ENCODE data around the gene TMEM86A.

TMEM86A gene

GRCh38 chr11:18700375-18700774, 1.8 kb downstream of the TMEM86A start:
- no peak for DNase-seq (ENCODE audit: low spot score)

- no peak for DNase-seq (ENCODE audit: low spot score)
Observed at GRCh38 chr11:18700872-18701271, 2.3 kb downstream of the TMEM86A start.

GRCh38 chr11:18701614-18702216, 3.1 kb downstream of the TMEM86A start:
- no peak for DNase-seq (ENCODE audit: low spot score)

GRCh38 chr11:18703001-18703763, 4.6 kb downstream of the TMEM86A start:
- DNase-seq (ENCODE audit: low spot score), result no peak

- no peak for DNase-seq (ENCODE audit: low spot score)
Observed at GRCh38 chr11:18704045-18704645, 5.6 kb downstream of the TMEM86A start.

GRCh38 chr11:18704698-18705097, 6.1 kb downstream of the TMEM86A start:
- DNase-seq (ENCODE audit: low spot score), result no peak

- no peak for DNase-seq (ENCODE audit: low spot score)
Observed at GRCh38 chr11:18705651-18706281, 7.2 kb downstream of the TMEM86A start.

- no peak for DNase-seq (ENCODE audit: low spot score)
Observed at GRCh38 chr11:18706330-18707243, 8.0 kb downstream of the TMEM86A start.

GRCh38 chr11:18707811-18708340, 9.3 kb downstream of the TMEM86A start:
- no peak for DNase-seq (ENCODE audit: low spot score)

GRCh38 chr11:18709414-18709813, 10.8 kb downstream of the TMEM86A start:
- no peak for DNase-seq (ENCODE audit: low spot score)

- DNase-seq (ENCODE audit: low spot score), result no peak
Observed at GRCh38 chr11:18710545-18710944, 12.0 kb downstream of the TMEM86A start.

- no peak for DNase-seq (ENCODE audit: low spot score)
Observed at GRCh38 chr11:18713646-18714442, 15.3 kb downstream of the TMEM86A start.

- no peak for DNase-seq (ENCODE audit: low spot score)
Observed at GRCh38 chr11:18714443-18714780, 15.8 kb downstream of the TMEM86A start.

- no peak for DNase-seq (ENCODE audit: low spot score)
Observed at GRCh38 chr11:18715476-18715875, 16.9 kb downstream of the TMEM86A start.

GRCh38 chr11:18720091-18720807, 21.7 kb downstream of the TMEM86A start:
- no peak for DNase-seq (ENCODE audit: low spot score)

GRCh38 chr11:18720808-18721560, 22.4 kb downstream of the TMEM86A start:
- peak; percentile 33 for DNase-seq (ENCODE audit: low spot score)

GRCh38 chr11:18721561-18722292, 23.1 kb downstream of the TMEM86A start:
- peak; percentile 52 for DNase-seq (ENCODE audit: low spot score)

- no peak for DNase-seq (ENCODE audit: low spot score)
Observed at GRCh38 chr11:18722293-18722637, 23.7 kb downstream of the TMEM86A start.

- no peak for DNase-seq (ENCODE audit: low spot score)
Observed at GRCh38 chr11:18723991-18724390, 25.4 kb downstream of the TMEM86A start.
